Karpas-422 (cell line): ENCODE data around the gene KRTAP2-1. TPM values are rescaled to one million over a fixed set of nuclear protein-coding genes. Genes with fewer than 3 reads are reported as not detected.

ENCODE experiments used
- DNase-seq: peaks from one replicate; pipeline ENCODE4 v3.0.0-alpha.2; 2015
- H2AFZ ChIP-seq: fragments of 200-600 bp; sonication (generic); 2 replicates; pipeline ENCODE4 v1.6.1; 2014; ENCODE audit warnings: antibody characterized with exemption, low read length, mixed read lengths
- H3K27ac ChIP-seq: fragments of 200-600 bp; sonication (generic); 2 replicates; pipeline ENCODE4 v1.5.1; 2014; ENCODE audit warnings: mild to moderate bottlenecking, low read length, moderate library complexity
- H3K27me3 ChIP-seq: fragments of 200-600 bp; sonication (generic); 2 replicates; pipeline ENCODE4 v1.6.1; 2014; ENCODE audit warnings: low read length, mixed read lengths
- H3K36me3 ChIP-seq: fragments of 200-600 bp; sonication (generic); 2 replicates; pipeline ENCODE4 v1.6.1; 2014; ENCODE audit warnings: low read length, mixed read lengths; ENCODE audit not compliant: insufficient read depth
- H3K4me1 ChIP-seq: fragments of 200-600 bp; sonication (generic); 2 replicates; pipeline ENCODE4 v1.6.1; 2014; ENCODE audit warnings: mild to moderate bottlenecking, low read length, mixed read lengths
- H3K4me2 ChIP-seq: fragments of 200-600 bp; sonication (generic); 2 replicates; pipeline ENCODE4 v1.6.1; 2014; ENCODE audit warnings: low read length, low read depth, mild to moderate bottlenecking; ENCODE audit not compliant: poor library complexity, severe bottlenecking
- H3K4me3 ChIP-seq: fragments of 200-600 bp; sonication (generic); 2 replicates; pipeline ENCODE4 v1.5.1; 2014; ENCODE audit warnings: mild to moderate bottlenecking, antibody characterized with exemption, low read length, mixed read lengths
- H3K79me2 ChIP-seq: fragments of 200-600 bp; sonication (generic); 2 replicates; pipeline ENCODE4 v1.6.1; 2014; ENCODE audit warnings: mild to moderate bottlenecking, low read length, mixed read lengths
- H3K9ac ChIP-seq: fragments of 200-600 bp; sonication (generic); 2 replicates; pipeline ENCODE4 v1.6.0; 2014; ENCODE audit warnings: low read length
- H3K9me2 ChIP-seq: fragments of 200-600 bp; sonication (generic), shearing (Covaris generic); replicated peaks from 2 replicates; pipeline ENCODE4 v1.6.0; 2014; ENCODE audit warnings: mild to moderate bottlenecking, low read length, moderate library complexity; ENCODE audit not compliant: insufficient read depth
- H3K9me3 ChIP-seq: fragments of 300-700, 200-600 bp; sonication (generic); 2 replicates; pipeline ENCODE4 v1.6.1; 2014; ENCODE audit warnings: low read length, mixed read lengths
- H4K20me1 ChIP-seq: fragments of 200-600 bp; sonication (generic); 2 replicates; pipeline ENCODE4 v1.6.1; 2014; ENCODE audit warnings: mild to moderate bottlenecking, antibody characterized with exemption, low read length, low read depth; ENCODE audit not compliant: insufficient read depth
- total RNA-seq: library from RNA; depleted of rRNA; stranded (reverse); fragments of >200 nt; shearing (Covaris generic); gene quantifications from 2 replicates; pipeline ENCODE4 v1.2.3, GENCODE V29; 2014; ENCODE audit warnings: low replicate concordance

KRTAP2-1 gene
- total RNA-seq, 1 experiment from 2014 or later: not detected

GRCh38 chr17:41013181-41013580 lies 33.9 kb downstream of the KRTAP2-1 start:
- no peaks in the 10 kb centered on the region for H3K9me2 ChIP-seq

GRCh38 chr17:41012326-41013120 lies 34.6 kb downstream of the KRTAP2-1 start:
- Histone ChIP-seq H3K9me3 (no peaks in the 10 kb centered on the region), H3K79me2 (no peaks in the 10 kb centered on the region), H4K20me1 (no peaks in the 10 kb centered on the region), H3K9me2 (no peaks in the 10 kb centered on the region), H3K4me2 (no peak overlapping the region), H3K4me1 (no peaks in the 10 kb centered on the region), H2AFZ (no peak overlapping the region), H3K27ac (no peak overlapping the region), H3K4me3 (no peak overlapping the region), H3K9ac (no peak overlapping the region), H3K27me3 (no peaks in the 10 kb centered on the region), H3K36me3 (no peaks in the 10 kb centered on the region)
- DNase-seq: no peak

More at GRCh38 chr17:41013181-41013580, 33.9 kb downstream of the KRTAP2-1 start:
- no peaks in the 10 kb centered on the region for H3K79me2 ChIP-seq
- DNase-seq: no peak
- no peak overlapping the region for H3K4me2 ChIP-seq
- H3K27ac ChIP-seq: no peak overlapping the region
- no peak overlapping the region for H3K9ac ChIP-seq
- H2AFZ ChIP-seq: no peak overlapping the region
- no peaks in the 10 kb centered on the region for H3K4me1 ChIP-seq
- no peaks in the 10 kb centered on the region for H3K36me3 ChIP-seq
- H3K27me3 ChIP-seq: no peaks in the 10 kb centered on the region
- no peaks in the 10 kb centered on the region for H3K9me3 ChIP-seq
- no peaks in the 10 kb centered on the region for H4K20me1 ChIP-seq
- no peak overlapping the region for H3K4me3 ChIP-seq

DNA sequence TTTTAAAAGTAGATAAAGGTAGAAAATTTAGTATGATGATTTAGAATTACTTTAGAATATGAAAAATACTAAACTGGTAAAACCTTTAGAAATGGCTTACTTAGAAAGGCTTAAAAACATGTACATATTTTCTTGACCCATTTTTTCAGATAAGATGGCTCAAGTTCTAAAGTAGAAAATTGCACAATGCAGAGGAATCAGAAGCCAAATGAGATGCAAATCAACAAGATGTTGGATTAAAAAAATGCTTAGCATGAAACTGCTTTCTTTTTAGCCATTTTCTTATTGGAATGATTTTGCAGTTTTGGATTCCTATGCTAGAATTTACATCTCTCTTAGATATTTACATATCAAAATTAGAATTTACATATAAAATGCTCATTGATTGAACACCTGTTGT lies 36.7 kb downstream of the KRTAP2-1 start:
- H4K20me1 ChIP-seq: no peaks in the 10 kb centered on the region
- DNase-seq: no peak
- H3K9me2 ChIP-seq: no peaks in the 10 kb centered on the region
- H3K9me3 ChIP-seq: no peaks in the 10 kb centered on the region
- no peaks in the 10 kb centered on the region for H3K27me3 ChIP-seq
- no peaks in the 10 kb centered on the region for H3K36me3 ChIP-seq
- no peak overlapping the region for H3K9ac ChIP-seq
- no peaks in the 10 kb centered on the region for H3K79me2 ChIP-seq
- no peak overlapping the region for H3K4me3 ChIP-seq
- H2AFZ ChIP-seq: no peak overlapping the region
- H3K4me1 ChIP-seq: no peaks in the 10 kb centered on the region
- no peak overlapping the region for H3K27ac ChIP-seq
- H3K4me2 ChIP-seq: no peak overlapping the region

GRCh38 chr17:41009936-41010335 lies 37.2 kb downstream of the KRTAP2-1 start:
- Histone ChIP-seq H3K36me3 (no peaks in the 10 kb centered on the region), H3K4me2 (no peak overlapping the region), H3K4me3 (no peak overlapping the region), H3K9me2 (no peaks in the 10 kb centered on the region), H2AFZ (no peak overlapping the region), H3K9ac (no peak overlapping the region), H3K4me1 (no peaks in the 10 kb centered on the region), H3K79me2 (no peaks in the 10 kb centered on the region), H3K27ac (no peak overlapping the region), H3K9me3 (no peaks in the 10 kb centered on the region), H4K20me1 (no peaks in the 10 kb centered on the region), H3K27me3 (no peaks in the 10 kb centered on the region)
- DNase-seq: no peak

DNA sequence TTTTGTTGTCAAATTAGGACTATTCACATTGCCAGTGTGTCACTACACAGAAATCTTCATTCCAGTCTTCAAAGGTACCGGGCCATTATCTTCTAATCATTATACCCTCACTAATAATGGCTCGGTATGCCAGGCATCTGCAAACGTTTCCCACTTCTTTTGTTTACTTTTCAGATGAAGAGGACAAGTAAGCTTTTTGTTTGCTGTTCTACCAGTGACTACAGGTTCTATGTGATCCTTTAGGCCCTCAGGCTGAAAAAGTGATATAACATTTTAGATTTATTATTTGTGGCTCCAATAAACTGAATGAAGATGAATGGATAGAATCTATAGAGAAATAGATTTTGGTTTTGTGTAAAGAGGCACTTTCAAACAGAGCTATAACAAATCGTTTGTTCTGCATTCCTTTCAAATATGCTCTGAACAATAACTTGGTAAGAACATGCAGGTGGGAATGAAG lies 37.8 kb downstream of the KRTAP2-1 start:
- no peak overlapping the region for H3K4me2 ChIP-seq
- no peak overlapping the region for H2AFZ ChIP-seq
- no peaks in the 10 kb centered on the region for H4K20me1 ChIP-seq
- no peak overlapping the region for H3K27ac ChIP-seq
- no peak overlapping the region for H3K4me3 ChIP-seq
- H3K9me3 ChIP-seq: no peaks in the 10 kb centered on the region
- H3K36me3 ChIP-seq: no peaks in the 10 kb centered on the region
- no peaks in the 10 kb centered on the region for H3K79me2 ChIP-seq
- no peaks in the 10 kb centered on the region for H3K4me1 ChIP-seq
- H3K9me2 ChIP-seq: no peaks in the 10 kb centered on the region
- no peaks in the 10 kb centered on the region for H3K27me3 ChIP-seq
- H3K9ac ChIP-seq: no peak overlapping the region
- no peak for DNase-seq

- Histone ChIP-seq H2AFZ (no peak within 1 kb of the TSS), H4K20me1 (no peaks in the 10 kb centered on the region), H3K27me3 (no peaks in the 10 kb centered on the region), H3K36me3 (no peaks in the 10 kb centered on the region), H3K9me3 (no peaks in the 10 kb centered on the region), H3K9ac (no peak within 1 kb of the TSS), H3K4me2 (no peak within 1 kb of the TSS), H3K79me2 (no peaks in the 10 kb centered on the region), H3K27ac (no peak within 1 kb of the TSS), H3K4me1 (no peaks in the 10 kb centered on the region), H3K4me3 (no peak within 1 kb of the TSS), H3K9me2 (no peaks in the 10 kb centered on the region)
- DNase-seq: no peak
Measured at GRCh38 chr17:41008811-41009210, 38.3 kb downstream of the KRTAP2-1 start, which contains the start of gene KRTAP3-1. Gene KRTAP3-1, minus strand, starts transcription at chr17:41009128. Its CDS starts 54 bp downstream, at chr17:41009074.

- H3K9me3 ChIP-seq: no peaks in the 10 kb centered on the region
- H3K4me1 ChIP-seq: no peaks in the 10 kb centered on the region
- no peak overlapping the region for H3K27ac ChIP-seq
- no peaks in the 10 kb centered on the region for H3K27me3 ChIP-seq
- no peak overlapping the region for H3K9ac ChIP-seq
- no peak for DNase-seq
- no peaks in the 10 kb centered on the region for H3K36me3 ChIP-seq
- no peak overlapping the region for H2AFZ ChIP-seq
- no peak overlapping the region for H3K4me3 ChIP-seq
- no peaks in the 10 kb centered on the region for H4K20me1 ChIP-seq
- no peaks in the 10 kb centered on the region for H3K9me2 ChIP-seq
- no peaks in the 10 kb centered on the region for H3K79me2 ChIP-seq
- H3K4me2 ChIP-seq: no peak overlapping the region
Measured at GRCh38 chr17:41004397-41004796, 42.7 kb downstream of the KRTAP2-1 start.

DNA sequence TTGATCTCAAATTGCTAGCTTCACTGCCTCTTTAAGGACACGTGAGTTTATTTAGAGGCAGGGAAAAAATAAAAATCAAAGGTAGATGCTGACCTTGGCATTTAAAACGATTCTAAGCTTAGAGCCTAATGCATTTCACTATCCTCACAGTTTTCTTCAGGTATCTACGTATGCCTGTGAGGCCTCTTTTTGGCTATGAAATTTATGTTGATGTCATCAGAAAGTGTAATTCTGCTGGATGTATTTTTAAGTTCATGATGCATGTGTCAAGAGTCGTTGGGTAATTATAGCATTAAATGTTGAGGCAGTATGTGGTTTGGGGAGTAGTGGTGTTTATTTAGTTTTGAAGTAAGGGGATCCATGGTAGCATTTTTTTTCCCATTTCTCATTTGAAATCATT lies 43.2 kb downstream of the KRTAP2-1 start:
- no peaks in the 10 kb centered on the region for H3K9me3 ChIP-seq
- no peaks in the 10 kb centered on the region for H3K79me2 ChIP-seq
- no peaks in the 10 kb centered on the region for H4K20me1 ChIP-seq
- no peak overlapping the region for H3K4me3 ChIP-seq
- no peaks in the 10 kb centered on the region for H3K4me1 ChIP-seq
- H3K36me3 ChIP-seq: no peaks in the 10 kb centered on the region
- H3K27me3 ChIP-seq: no peaks in the 10 kb centered on the region
- no peak overlapping the region for H2AFZ ChIP-seq
- H3K4me2 ChIP-seq: no peak overlapping the region
- no peak overlapping the region for H3K9ac ChIP-seq
- no peaks in the 10 kb centered on the region for H3K9me2 ChIP-seq
- no peak overlapping the region for H3K27ac ChIP-seq
- no peak for DNase-seq
